Measurements from ENCODE around the gene CHN2.

The CHN2 gene
- 1.7 to 42.3 (median 14.8) reads per million in 18 experiments for total RNA-seq

DNA sequence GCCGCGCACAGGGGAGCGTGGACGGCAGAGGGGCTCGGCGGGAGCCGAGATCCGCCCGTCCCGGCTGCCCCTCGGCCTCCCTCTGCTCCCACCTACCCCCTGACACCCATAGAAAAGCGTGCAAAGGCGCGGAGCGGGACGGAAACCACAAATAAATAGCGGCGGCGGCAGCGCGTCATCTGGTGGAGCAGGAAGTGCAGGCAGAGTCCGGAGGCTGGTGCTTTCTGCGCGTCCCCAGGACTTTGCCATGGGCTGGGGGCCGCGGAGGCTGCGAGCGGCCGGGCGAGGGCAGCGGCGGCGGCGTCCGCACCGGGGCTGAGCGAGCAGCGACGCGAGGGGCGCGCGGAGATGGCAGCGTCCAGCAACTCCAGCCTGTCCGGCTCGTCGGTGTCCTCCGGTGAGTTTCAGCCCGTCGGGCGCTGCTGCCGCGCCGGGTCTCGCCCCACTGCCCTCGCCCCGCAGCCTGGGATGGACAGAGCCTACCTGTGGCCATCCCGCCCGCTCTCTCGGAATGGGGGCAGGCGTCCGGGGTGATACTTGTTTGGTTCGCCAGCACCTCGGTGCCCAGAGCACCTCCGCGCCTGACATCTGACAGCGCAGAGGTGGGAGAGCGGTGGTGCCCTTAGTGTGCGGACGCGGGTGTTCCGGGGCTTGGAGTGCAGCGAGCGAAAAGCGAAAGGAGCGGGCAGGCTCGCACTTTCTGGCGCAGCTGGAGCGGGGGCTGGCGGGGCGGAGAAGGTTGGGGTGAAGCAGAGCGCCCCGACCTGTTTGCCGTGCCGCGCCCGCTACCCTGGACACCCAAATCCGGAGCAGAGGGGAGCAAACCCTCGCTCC is at the start of gene CHN2:
Gene CHN2 (plus strand): TSS at position 182 of the 834 bp plus-strand sequence.
- DNase-seq = peak; percentile 58 to 59

DNA sequence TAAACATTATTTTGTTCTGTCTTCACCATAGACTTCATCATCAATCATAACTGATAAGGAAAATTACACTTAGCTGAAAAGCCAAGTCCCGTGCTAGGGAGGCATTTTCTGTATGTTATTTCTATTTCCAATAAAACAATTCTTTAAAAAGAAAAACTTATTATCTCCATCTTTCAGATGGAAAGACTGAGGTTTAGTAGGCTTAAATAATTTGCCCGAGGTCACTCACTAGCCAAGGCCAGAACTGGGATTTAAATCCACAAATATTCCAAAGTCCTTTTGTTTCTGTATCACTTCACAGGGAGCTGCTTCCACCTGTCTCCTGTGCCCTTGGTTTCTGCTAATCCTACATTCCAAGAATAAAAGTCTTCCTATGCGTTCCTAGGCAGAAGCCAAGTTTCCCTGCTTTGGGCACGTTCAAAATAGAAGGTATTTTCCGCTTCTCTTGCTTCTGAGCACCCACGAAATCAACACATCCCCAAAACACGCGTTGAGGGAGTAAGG is 49.0 kb upstream of the CHN2 start:
- peak in 1 of 2 donors; percentile 21 for DNase-seq

- peak; percentile 92 to 95 for DNase-seq
Observed at GRCh38 chr7:29146057-29146706, 48.4 kb upstream of the CHN2 start, which contains the start of gene CPVL. Gene CPVL (minus strand): TSS chr7:29146537. CDS start chr7:29121061, 25,476 bp downstream.

GRCh38 chr7:29146888-29147609 is 47.5 kb upstream of the CHN2 start:
- peak; percentile 27 to 38 for DNase-seq

DNA sequence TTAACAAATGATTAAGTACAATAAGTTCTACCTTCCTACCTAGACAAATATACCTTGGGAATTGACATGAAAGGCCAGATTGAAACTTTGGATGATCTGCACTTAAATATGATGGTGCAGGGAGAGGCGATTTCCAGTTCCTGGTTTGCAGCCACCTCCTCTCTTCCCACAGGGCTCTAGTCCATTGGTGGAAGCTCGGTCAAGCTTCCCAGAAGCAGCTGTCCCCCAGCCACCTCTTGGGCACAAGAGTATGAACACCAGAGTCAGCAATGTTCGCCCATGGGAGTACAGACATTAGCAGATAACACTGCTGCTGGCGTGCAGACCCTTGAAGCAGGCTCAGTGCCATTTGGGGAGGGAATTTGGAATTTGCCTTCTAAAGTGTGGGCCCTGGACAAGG is 46.8 kb upstream of the CHN2 start:
- DNase-seq = peak; percentile 50 to 75

GRCh38 chr7:29149036-29149435 is 45.5 kb upstream of the CHN2 start:
- DNase-seq = peak; percentile 36 to 45

- DNase-seq = no peak
Observed at GRCh38 chr7:29150856-29151255, 43.7 kb upstream of the CHN2 start.

- no peak for DNase-seq
Observed at GRCh38 chr7:29154076-29154475, 40.5 kb upstream of the CHN2 start.

DNA sequence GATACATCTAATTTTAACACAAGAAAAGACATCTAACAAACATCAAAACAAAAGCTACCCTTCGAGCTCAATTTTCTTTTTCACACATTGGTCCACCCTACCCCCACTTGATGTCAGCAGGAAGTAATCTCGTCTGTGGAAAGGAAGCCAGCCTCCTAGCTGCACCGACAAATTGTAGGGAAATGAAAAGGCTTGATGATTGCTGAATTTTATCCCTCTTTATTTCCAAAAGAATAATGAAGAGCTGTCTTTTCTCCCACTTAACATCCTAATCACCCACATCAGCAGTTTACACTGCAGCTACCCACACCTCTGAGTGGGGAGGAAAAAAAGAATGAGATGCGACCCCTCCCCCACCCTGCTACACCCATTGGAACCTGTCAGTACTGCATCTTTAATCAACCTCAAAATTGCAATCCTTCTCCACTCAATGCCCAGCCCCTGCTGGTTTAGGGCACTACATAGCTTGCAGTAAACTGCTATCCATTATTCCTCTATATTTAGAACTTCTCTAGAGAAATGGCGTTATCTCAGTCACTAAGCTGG is 37.6 kb upstream of the CHN2 start:
- DNase-seq = no peak

- DNase-seq = no peak
Observed at GRCh38 chr7:29158795-29159423, 35.7 kb upstream of the CHN2 start.

GRCh38 chr7:29160080-29160479 is 34.5 kb upstream of the CHN2 start:
- no peak for DNase-seq

- DNase-seq = no peak
Observed at GRCh38 chr7:29161231-29161630, 33.3 kb upstream of the CHN2 start.

GRCh38 chr7:29162577-29162976 is 32.0 kb upstream of the CHN2 start:
- DNase-seq = no peak

DNA sequence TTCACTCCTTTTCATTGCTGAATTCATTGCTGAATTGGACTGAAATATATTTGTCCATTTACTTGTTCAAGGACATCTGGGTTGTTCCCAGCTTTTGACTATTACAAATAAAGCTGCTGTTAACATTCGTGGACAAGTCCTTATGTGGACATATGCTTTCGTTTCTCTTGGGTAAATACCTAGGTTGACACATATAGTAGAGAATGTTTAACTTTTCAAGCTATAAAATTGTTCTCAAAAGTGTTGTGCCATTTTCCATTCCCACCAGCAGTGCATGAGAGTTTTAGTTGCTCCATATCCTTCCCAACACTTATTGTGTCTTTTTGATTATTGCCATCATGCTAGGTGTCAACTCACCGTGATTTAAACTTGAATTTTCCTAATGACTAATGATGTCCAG is 30.7 kb upstream of the CHN2 start:
- no peak for DNase-seq

DNA sequence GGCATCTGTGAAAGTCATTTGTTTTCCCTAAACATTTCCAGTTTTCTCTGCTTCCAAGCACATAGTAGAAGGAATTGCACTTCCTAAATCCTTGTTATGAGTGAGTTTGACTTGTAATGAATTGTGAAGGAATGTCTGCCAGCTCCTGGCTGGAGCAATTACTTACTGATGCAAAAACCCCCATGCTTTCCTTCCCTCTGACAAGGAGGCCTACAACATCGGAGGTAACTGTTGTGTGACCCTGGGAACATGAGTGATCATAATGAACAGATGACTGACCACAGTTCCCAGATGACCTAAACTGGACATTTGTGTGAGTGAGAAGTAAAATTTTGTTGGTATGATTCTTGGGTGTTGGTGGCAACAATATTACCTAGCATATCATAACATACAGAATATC is 26.9 kb upstream of the CHN2 start:
- DNase-seq = no peak

- no peak for DNase-seq
Observed at GRCh38 chr7:29170781-29171180, 23.8 kb upstream of the CHN2 start.

DNA sequence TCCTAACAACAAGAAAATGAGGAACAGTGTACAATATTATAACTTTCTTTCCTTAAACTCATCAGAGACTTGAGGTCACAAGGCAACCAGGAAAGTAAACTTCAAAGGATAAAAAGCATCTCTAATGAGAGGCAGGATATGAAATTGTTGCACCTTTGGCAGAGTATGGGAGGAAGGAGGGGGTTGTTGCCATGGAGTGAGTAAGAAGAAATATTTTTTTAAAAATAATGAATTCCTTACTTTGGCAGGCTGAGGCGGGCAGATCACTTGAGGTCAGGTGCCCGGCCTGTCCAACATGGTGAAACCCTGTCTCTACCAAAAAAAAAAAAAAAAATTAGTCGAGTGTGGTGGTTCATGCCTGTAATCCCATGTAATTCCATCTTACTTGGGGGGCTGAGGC is 21.1 kb upstream of the CHN2 start:
- no peak for DNase-seq

DNA sequence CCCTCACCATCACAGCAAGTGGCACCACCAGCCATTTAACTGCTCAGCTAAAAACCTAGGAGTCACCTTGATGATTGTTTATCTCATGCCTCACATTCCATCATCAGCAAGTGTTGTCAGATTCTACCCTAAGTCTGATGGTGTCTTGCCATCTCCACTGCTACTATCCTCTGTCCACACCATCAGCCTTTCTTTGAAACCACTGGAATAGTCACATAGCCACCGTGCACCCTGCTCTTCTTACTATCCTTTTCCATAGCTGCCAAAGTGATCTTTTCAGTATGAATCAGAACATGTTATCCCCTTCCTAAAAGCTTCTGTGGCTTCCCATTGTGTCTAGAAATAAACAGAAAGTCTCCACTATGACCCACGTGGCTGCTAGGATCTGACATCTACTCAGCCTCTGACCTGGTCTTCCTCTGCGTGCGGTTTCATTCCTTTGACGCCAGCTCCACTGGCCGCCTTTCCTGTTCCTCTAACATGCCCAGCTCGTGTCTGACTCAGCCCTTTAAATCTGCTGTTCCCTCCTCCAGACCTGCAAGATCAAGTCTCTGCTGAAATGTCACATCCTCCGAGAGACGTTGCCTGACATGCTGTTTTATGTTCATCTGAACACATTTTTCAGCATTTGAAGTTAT is 16.5 kb upstream of the CHN2 start:
- peak; percentile 93 to 96 for DNase-seq

DNA sequence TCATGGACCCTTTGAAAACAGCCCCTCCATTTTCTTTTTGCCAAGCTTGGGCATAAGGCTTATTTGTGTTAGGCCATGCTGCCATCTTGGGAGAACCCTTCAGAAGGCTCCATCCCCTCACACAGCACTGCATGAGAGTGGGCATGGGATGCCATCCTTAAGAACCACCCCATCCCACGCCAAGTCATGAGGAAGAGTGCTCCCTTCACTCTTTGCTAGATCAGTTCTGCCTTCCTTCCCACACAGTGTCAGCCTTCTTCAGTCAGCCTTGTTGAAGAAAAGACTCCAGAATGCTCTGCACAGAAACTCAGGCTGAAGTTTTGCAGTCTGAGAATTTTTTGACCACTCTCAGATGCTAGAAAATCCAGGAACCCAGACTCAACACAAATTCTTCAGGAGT is 15.5 kb upstream of the CHN2 start:
- peak in 1 of 2 donors; percentile 48 for DNase-seq

GRCh38 chr7:29184599-29184998 is 10.0 kb upstream of the CHN2 start:
- no peak for DNase-seq

DNA sequence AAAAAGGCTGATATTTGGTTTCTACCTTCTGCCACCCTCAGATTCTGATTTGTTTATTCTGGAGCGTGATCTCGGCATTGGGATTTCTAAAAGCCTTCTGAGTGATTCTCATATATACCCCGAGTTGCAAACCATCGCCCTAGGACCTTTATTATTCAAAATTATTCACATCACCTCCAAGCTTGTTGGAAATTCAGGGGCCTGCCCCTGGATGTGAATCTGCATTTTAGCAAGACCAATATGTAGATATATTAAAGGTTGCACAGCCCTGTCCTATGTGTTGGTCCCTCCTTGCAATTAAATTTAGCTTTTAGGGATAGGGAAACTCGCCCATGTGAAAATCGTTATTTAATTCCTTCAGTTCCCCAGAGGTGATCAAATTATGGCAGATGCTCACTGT is 9.0 kb upstream of the CHN2 start:
- no peak for DNase-seq

- peak in 1 of 2 donors; percentile 33 for DNase-seq
Observed at GRCh38 chr7:29189743-29190201, 4.8 kb upstream of the CHN2 start.

Data from inflammatory macrophage (primary cell).